K562 (cell line): Measurements from ENCODE around the gene RSPRY1. TPM values are rescaled to one million over a fixed set of nuclear protein-coding genes. Genes with fewer than 3 reads are reported as not detected.

Experiments
- BACH1 ChIP-seq: fragments of 200-800 bp; sonication (Bioruptor generic); IDR thresholded peaks from 2 replicates; pipeline ENCODE4 v1.6.1; 2016; ENCODE audit warnings: missing genetic modification characterization, missing compliant biosample characterization
- MBD2 ChIP-seq: sonication (generic); IDR thresholded peaks from 2 replicates; pipeline ENCODE4 v1.6.1; 2016; ENCODE audit warnings: low read depth, borderline replicate concordance
- ZNF444 ChIP-seq: fragments of 250-450 bp; sonication (Bioruptor Pico); IDR thresholded peaks from 2 replicates; pipeline ENCODE4 v1.4.0; 2020; ENCODE audit warnings: mild to moderate bottlenecking, moderate library complexity
- ZSCAN32 ChIP-seq: fragments of 450-650 bp; formaldehyde crosslinking; IDR thresholded peaks from 2 replicates; pipeline ENCODE4 v1.4.0; 2020; ENCODE audit warnings: mild to moderate bottlenecking, moderate library complexity
- polyA plus RNA-seq, 8 experiments: library from polyadenylated mRNA; depleted of rRNA in 4 of 8; stranded (reverse) in 5 of 8; unstranded in 3 of 8; fragments of >200 nt; fragmentation: Nextera tagmentation in 2 of 8; fragmentation: Illumina TruSeq in 1 of 8; extraction: Ambion mirVana in 2 of 8; extraction: Trizol in 1 of 8; gene quantifications; 2 replicates each; pipeline versions ENCODE4 v1.2.1 to v1.2.3, GENCODE V29; 2011 to 2014; ENCODE audit warnings: inconsistent platforms in 1 of 8, missing spikeins in 1 of 8
- total RNA-seq, 7 experiments: library from RNA; depleted of rRNA in 6 of 7; stranded (reverse); fragments of >200 nt in 6 of 7; fragmentation: Illumina TruSeq in 2 of 7; extraction: Trizol in 2 of 7; gene quantifications; 2 replicates each; pipeline versions ENCODE4 v1.2.1 to v1.2.3, GENCODE V29; 2011 to 2021; ENCODE audit warnings: low replicate concordance in 1 of 7
- TF ChIP-seq, protein P1 (sequence below): fragments of 450-650 bp; IDR thresholded peaks from 2 replicates; pipeline ENCODE4 v1.6.1; 2016; ENCODE audit warnings: mild to moderate bottlenecking, moderate library complexity
- TF ChIP-seq, protein P2 (sequence below): fragments of 250-450 bp; sonication (Bioruptor Pico); IDR thresholded peaks from 2 replicates; pipeline ENCODE4 v1.8.0; 2022; ENCODE audit warnings: moderate library complexity, mild to moderate bottlenecking, inconsistent platforms

Gene RSPRY1
- total and polyA plus RNA-seq, 9 of the 15 experiments (the other 6 are each of a cell fraction or from before 2014, with no cell fraction given) = 10.2 to 27.8 (median 20.8) TPM

DNA sequence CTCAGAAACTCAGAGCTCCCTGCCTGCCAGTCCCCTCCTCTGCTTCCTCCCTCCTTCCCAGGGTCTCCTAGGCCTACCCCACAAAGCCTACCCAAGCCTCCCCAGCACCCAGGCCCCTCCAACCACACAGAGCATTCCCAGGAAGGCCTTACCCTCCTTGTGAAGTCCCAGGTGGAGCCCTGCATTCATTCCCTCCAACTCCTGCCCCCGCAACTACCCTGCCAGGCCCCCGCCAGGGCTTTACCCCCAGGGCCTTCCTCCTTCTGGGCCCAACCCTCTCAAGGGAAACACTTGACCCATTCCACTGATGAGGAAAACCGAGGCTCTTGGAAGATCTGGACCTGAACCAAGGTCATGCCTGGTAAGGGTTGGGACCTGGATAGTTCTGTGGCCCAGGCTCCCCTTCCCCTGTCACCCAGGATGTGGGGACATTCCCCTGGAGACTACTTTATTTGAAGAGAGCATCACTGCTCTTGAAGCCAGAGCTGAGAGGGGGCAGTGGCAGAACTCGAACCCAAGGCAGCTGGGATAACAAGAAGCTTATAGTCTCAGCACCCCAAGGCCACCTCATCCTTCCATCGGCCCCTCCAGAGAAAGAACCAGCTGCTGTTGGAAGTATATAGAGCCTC lies 85.9 kb downstream of the RSPRY1 start (continued):
- TF ChIP-seq, protein P1, sequence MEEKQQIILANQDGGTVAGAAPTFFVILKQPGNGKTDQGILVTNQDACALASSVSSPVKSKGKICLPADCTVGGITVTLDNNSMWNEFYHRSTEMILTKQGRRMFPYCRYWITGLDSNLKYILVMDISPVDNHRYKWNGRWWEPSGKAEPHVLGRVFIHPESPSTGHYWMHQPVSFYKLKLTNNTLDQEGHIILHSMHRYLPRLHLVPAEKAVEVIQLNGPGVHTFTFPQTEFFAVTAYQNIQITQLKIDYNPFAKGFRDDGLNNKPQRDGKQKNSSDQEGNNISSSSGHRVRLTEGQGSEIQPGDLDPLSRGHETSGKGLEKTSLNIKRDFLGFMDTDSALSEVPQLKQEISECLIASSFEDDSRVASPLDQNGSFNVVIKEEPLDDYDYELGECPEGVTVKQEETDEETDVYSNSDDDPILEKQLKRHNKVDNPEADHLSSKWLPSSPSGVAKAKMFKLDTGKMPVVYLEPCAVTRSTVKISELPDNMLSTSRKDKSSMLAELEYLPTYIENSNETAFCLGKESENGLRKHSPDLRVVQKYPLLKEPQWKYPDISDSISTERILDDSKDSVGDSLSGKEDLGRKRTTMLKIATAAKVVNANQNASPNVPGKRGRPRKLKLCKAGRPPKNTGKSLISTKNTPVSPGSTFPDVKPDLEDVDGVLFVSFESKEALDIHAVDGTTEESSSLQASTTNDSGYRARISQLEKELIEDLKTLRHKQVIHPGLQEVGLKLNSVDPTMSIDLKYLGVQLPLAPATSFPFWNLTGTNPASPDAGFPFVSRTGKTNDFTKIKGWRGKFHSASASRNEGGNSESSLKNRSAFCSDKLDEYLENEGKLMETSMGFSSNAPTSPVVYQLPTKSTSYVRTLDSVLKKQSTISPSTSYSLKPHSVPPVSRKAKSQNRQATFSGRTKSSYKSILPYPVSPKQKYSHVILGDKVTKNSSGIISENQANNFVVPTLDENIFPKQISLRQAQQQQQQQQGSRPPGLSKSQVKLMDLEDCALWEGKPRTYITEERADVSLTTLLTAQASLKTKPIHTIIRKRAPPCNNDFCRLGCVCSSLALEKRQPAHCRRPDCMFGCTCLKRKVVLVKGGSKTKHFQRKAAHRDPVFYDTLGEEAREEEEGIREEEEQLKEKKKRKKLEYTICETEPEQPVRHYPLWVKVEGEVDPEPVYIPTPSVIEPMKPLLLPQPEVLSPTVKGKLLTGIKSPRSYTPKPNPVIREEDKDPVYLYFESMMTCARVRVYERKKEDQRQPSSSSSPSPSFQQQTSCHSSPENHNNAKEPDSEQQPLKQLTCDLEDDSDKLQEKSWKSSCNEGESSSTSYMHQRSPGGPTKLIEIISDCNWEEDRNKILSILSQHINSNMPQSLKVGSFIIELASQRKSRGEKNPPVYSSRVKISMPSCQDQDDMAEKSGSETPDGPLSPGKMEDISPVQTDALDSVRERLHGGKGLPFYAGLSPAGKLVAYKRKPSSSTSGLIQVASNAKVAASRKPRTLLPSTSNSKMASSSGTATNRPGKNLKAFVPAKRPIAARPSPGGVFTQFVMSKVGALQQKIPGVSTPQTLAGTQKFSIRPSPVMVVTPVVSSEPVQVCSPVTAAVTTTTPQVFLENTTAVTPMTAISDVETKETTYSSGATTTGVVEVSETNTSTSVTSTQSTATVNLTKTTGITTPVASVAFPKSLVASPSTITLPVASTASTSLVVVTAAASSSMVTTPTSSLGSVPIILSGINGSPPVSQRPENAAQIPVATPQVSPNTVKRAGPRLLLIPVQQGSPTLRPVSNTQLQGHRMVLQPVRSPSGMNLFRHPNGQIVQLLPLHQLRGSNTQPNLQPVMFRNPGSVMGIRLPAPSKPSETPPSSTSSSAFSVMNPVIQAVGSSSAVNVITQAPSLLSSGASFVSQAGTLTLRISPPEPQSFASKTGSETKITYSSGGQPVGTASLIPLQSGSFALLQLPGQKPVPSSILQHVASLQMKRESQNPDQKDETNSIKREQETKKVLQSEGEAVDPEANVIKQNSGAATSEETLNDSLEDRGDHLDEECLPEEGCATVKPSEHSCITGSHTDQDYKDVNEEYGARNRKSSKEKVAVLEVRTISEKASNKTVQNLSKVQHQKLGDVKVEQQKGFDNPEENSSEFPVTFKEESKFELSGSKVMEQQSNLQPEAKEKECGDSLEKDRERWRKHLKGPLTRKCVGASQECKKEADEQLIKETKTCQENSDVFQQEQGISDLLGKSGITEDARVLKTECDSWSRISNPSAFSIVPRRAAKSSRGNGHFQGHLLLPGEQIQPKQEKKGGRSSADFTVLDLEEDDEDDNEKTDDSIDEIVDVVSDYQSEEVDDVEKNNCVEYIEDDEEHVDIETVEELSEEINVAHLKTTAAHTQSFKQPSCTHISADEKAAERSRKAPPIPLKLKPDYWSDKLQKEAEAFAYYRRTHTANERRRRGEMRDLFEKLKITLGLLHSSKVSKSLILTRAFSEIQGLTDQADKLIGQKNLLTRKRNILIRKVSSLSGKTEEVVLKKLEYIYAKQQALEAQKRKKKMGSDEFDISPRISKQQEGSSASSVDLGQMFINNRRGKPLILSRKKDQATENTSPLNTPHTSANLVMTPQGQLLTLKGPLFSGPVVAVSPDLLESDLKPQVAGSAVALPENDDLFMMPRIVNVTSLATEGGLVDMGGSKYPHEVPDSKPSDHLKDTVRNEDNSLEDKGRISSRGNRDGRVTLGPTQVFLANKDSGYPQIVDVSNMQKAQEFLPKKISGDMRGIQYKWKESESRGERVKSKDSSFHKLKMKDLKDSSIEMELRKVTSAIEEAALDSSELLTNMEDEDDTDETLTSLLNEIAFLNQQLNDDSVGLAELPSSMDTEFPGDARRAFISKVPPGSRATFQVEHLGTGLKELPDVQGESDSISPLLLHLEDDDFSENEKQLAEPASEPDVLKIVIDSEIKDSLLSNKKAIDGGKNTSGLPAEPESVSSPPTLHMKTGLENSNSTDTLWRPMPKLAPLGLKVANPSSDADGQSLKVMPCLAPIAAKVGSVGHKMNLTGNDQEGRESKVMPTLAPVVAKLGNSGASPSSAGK = no peak
- TF ChIP-seq BACH1 (tag) = no peak
- TF ChIP-seq ZNF444 (CRISPR knock-in tag) = no peak
- TF ChIP-seq, protein P2, sequence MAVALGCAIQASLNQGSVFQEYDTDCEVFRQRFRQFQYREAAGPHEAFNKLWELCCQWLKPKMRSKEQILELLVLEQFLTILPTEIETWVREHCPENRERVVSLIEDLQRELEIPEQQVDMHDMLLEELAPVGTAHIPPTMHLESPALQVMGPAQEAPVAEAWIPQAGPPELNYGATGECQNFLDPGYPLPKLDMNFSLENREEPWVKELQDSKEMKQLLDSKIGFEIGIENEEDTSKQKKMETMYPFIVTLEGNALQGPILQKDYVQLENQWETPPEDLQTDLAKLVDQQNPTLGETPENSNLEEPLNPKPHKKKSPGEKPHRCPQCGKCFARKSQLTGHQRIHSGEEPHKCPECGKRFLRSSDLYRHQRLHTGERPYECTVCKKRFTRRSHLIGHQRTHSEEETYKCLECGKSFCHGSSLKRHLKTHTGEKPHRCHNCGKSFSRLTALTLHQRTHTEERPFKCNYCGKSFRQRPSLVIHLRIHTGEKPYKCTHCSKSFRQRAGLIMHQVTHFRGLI (CRISPR knock-in tag) = no peak
- no peak for TF ChIP-seq MBD2
- no peak for TF ChIP-seq ZSCAN32 (CRISPR knock-in tag)
